Esophagus squamous epithelium (tissue), 4 donors: Measurements from ENCODE around the gene SPDYA.

Experiments
- CTCF ChIP-seq, 6 experiments: fragments of 450-650 bp in 4 of 6; fragments of 200-600 bp in 2 of 6; sonication (generic) in 2 of 6; IDR thresholded peaks; one replicate each; pipeline ENCODE4 v1.5.1; 2016 to 2019; ENCODE audit warnings: antibody characterized with exemption in 6 of 6, mild to moderate bottlenecking in 4 of 6, moderate library complexity in 4 of 6
- POLR2A ChIP-seq, 4 donors: fragments of 450-650 bp; IDR thresholded peaks; one replicate each; pipeline ENCODE4 v1.6.1; 2017; ENCODE audit warnings: antibody characterized with exemption in 4 of 4, mild to moderate bottlenecking in 4 of 4, moderate library complexity in 3 of 4

GRCh38 chr2:28776471-28776870, 34.2 kb upstream of the SPDYA start:
- TF ChIP-seq CTCF (IDR thresholded peaks at IDR 0.05) (no peak), POLR2A (IDR thresholded peaks at IDR 0.05) (no peak)
